ENCODE measurements around the gene PCSK4. TPM values are rescaled to one million over a fixed set of nuclear protein-coding genes. Genes with fewer than 3 reads are reported as not detected.

PCSK4 gene
- total RNA-seq, 2 experiments from 2014 or later, result 8.3 to 13.0 TPM

GRCh38 chr19:1474765-1475351 is 15.3 kb downstream of the PCSK4 start:
- no peak for DNase-seq (ENCODE audit: low spot score)
- intact Hi-C loops (cut with micrococcal nuclease; ENCODE audit: unreplicated experiment), result no loop called here
- no TSS peak for BruUV-seq (replicated peaks)
- H3K9me2 ChIP-seq (ENCODE audit: insufficient read depth, low read length), result no peaks in the 10 kb centered on the region
- no peak overlapping the region for H3K27ac ChIP-seq (ENCODE audit: low read depth, low read length, poor library complexity, severe bottlenecking)
- peaks cover 29% of the 10 kb centered on the region for H3K4me1 ChIP-seq (ENCODE audit: insufficient read depth, low read length, poor library complexity, severe bottlenecking)
- no peak overlapping the region for H2AFZ ChIP-seq (ENCODE audit: low read length)
- H3K4me3 ChIP-seq (ENCODE audit: low read depth, low read length, poor library complexity, severe bottlenecking), result no peak overlapping the region
- H3K9me3 ChIP-seq (ENCODE audit: low read length), result no peaks in the 10 kb centered on the region
- POLR2A ChIA-PET, result no interaction called here
- peaks cover 17% of the 10 kb centered on the region for H3K79me2 ChIP-seq (ENCODE audit: insufficient read depth, low read depth, low read length)
- peaks cover 21% of the 10 kb centered on the region for H3K36me3 ChIP-seq (ENCODE audit: insufficient read depth, low read length)
- peaks cover 7% of the 10 kb centered on the region; the same call in 1 of the 2 replicates for H4K20me1 ChIP-seq (ENCODE audit: insufficient read depth, low read length)
- CTCF ChIA-PET (ENCODE audit: unreplicated experiment), result no interaction called here
- TF ChIP-seq CTCF (conservative IDR thresholded peaks at IDR 0.05; ENCODE audit: low read length) (no peak), EZH2phosphoT487 (IDR thresholded peaks at IDR 0.05; ENCODE audit: borderline replicate concordance, low read depth, low read length) (no peak)
- no peak overlapping the region for H3K4me2 ChIP-seq (ENCODE audit: low read length)

- ChIA-PET POLR2A (no interaction called here), CTCF (ENCODE audit: unreplicated experiment) (no interaction called here)
- no peak overlapping the region for H3K4me2 ChIP-seq (ENCODE audit: low read length)
- peaks cover 21% of the 10 kb centered on the region for H3K36me3 ChIP-seq (ENCODE audit: insufficient read depth, low read length)
- H3K4me1 ChIP-seq (ENCODE audit: insufficient read depth, low read length, poor library complexity, severe bottlenecking), result peaks cover 25% of the 10 kb centered on the region
- BruUV-seq (replicated peaks), result no TSS peak
- intact Hi-C loops (cut with micrococcal nuclease; ENCODE audit: unreplicated experiment), result no loop called here
- TF ChIP-seq EZH2phosphoT487 (IDR thresholded peaks at IDR 0.05; ENCODE audit: borderline replicate concordance, low read depth, low read length) (no peak), CTCF (conservative IDR thresholded peaks at IDR 0.05; ENCODE audit: low read length) (no peak)
- no peaks in the 10 kb centered on the region for H3K9me2 ChIP-seq (ENCODE audit: insufficient read depth, low read length)
- H4K20me1 ChIP-seq (ENCODE audit: insufficient read depth, low read length), result peaks cover 7% of the 10 kb centered on the region; the same call in 1 of the 2 replicates
- H2AFZ ChIP-seq (ENCODE audit: low read length), result no peak overlapping the region
- no peaks in the 10 kb centered on the region for H3K9me3 ChIP-seq (ENCODE audit: low read length)
- H3K79me2 ChIP-seq (ENCODE audit: insufficient read depth, low read depth, low read length), result peaks cover 17% of the 10 kb centered on the region
- no peak for DNase-seq (ENCODE audit: low spot score)
- no peak overlapping the region for H3K4me3 ChIP-seq (ENCODE audit: low read depth, low read length, poor library complexity, severe bottlenecking)
- H3K27ac ChIP-seq (ENCODE audit: low read depth, low read length, poor library complexity, severe bottlenecking), result no peak overlapping the region
Observed at GRCh38 chr19:1474011-1474764, 16.0 kb downstream of the PCSK4 start.

Data from OCI-LY7 (cell line).